ENCODE results near the gene KRTAP5-3. TPM values are rescaled to one million over a fixed set of nuclear protein-coding genes. Genes with fewer than 3 reads are reported as not detected.

KRTAP5-3 gene
- total and polyA plus RNA-seq, 12 donors = not detected

DNA sequence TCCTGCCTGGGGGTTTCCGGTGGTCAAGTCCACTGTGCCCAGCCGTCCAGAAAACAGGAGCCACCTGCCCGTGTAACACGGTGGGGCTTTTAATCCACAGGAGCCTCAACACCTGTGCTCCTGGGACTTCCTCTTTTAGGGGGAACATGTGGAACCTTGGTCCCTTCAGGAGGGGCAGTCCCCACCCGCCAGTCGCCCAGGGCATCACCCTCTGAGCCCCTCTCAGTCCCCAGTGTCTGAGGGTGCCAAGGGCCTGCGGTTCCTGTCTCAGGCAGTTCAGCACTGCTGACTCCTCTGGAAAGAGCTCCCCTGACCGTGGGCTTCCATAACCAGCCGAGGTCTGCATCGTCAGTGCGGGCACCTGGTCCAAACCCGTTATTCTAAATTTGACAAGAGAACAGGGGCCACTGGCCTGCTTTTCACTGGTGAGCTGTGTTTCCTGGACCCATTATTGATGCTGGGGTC lies 37.1 kb upstream of the KRTAP5-3 start:
- H3K27ac ChIP-seq = no peak overlapping the region
- no peaks in the 10 kb centered on the region for H3K36me3 ChIP-seq
- H3K4me3 ChIP-seq = no peak overlapping the region
- TF ChIP-seq, protein P1, sequence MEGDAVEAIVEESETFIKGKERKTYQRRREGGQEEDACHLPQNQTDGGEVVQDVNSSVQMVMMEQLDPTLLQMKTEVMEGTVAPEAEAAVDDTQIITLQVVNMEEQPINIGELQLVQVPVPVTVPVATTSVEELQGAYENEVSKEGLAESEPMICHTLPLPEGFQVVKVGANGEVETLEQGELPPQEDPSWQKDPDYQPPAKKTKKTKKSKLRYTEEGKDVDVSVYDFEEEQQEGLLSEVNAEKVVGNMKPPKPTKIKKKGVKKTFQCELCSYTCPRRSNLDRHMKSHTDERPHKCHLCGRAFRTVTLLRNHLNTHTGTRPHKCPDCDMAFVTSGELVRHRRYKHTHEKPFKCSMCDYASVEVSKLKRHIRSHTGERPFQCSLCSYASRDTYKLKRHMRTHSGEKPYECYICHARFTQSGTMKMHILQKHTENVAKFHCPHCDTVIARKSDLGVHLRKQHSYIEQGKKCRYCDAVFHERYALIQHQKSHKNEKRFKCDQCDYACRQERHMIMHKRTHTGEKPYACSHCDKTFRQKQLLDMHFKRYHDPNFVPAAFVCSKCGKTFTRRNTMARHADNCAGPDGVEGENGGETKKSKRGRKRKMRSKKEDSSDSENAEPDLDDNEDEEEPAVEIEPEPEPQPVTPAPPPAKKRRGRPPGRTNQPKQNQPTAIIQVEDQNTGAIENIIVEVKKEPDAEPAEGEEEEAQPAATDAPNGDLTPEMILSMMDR (IDR thresholded peaks at IDR 0.05) = no peak
- 85 to 88% methylated on average over 12 of the region's 12 CpGs for WGBS, 2 donors
- ATAC-seq = no peak
- H3K9me3 ChIP-seq = no peaks in the 10 kb centered on the region
- intact Hi-C loops (cut with DNase I) = loop anchor here in 1 of 10 donors (10.0 kb wide), 1 partner anchor 509 kb away; no protein-coding TSS in a partner anchor
- H3K4me1 ChIP-seq = peaks cover 0 to 8% (median 0%) of the 10 kb centered on the region in 9 donors
- no peak for DNase-seq
- peaks cover 0 to 19% (median 4%) of the 10 kb centered on the region in 7 donors for H3K27me3 ChIP-seq

DNA sequence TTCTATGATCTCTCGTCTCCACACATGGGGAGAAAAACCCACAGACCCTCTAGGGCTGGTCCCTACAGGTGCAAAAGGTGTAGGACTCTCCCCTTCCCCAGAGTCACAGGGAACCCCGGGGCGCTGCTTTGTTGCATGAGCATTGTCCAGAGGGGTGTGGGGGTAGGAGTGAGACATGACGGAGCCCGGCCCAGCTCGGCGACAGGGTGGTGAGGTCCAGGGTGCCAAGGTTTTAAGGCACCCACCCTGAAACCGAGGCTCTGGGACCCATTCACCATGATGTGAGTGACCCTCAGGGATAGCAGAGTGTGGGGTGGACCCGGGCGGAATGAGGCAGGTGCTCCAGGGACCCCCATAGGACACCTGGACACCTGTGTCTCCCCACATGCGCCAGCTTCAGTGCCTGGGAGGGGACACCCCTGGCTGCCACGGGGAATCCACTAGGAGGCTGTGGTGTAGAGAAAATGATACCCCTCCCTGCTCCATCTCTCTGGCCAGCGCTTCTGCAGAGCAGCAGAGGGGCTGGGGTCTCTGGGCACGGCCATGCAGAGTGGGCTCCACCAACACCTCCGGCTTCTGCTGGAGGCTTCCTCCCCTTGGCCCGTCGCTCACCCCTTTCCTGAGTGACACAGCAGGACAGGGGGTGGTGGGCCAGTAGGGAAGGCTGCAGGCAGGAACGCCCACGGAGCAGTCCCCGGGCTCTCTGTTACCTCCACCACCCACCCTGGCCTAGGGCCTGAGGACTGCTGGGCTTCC lies 36.5 kb upstream of the KRTAP5-3 start:
- no peaks in the 10 kb centered on the region for H3K36me3 ChIP-seq
- WGBS, 2 donors = 79 to 85% methylated on average over 20 of the region's 20 CpGs
- TF ChIP-seq, protein P1 (IDR thresholded peaks at IDR 0.05) = no peak
- intact Hi-C loops (cut with DNase I) = loop anchor here in 1 of 10 donors (10.0 kb wide), 1 partner anchor 510 kb away; no protein-coding TSS in a partner anchor
- H3K27me3 ChIP-seq = peaks cover 0 to 23% (median 10%) of the 10 kb centered on the region in 7 donors
- peaks cover 0 to 15% (median 6%) of the 10 kb centered on the region in 9 donors for H3K4me1 ChIP-seq
- no peak overlapping the region for H3K27ac ChIP-seq
- no peaks in the 10 kb centered on the region for H3K9me3 ChIP-seq
- no peak overlapping the region for H3K4me3 ChIP-seq
- DNase-seq (no peak), ATAC-seq (peak in 1 of 8 donors; percentile 40)

DNA sequence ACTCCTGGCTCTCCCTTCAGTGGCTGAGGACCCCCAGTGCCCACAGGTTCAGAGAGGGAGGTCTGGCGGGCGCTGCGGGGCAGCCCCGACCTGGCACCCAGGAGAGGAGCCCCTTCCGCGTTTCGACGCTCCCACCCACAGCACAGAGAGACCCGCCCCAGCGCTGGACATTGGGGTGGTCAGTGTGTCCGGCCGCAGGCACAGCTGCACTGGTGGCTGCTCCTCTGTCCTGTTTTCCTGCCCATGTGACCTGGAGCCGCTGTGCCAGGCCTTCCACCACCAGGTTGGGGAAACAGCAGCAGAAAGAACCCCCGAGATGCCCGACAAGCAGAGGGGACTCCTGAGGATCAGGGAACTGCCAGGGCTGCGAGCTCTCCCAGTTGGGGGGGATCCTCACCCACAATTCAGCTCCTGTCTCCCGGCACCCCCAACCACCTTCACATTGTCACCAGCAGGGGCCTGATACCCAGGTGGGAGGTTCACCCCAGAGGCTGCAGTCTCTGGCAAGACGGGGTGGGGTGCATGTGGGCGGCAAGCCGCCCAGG lies 35.0 kb upstream of the KRTAP5-3 start:
- no peak for ATAC-seq
- intact Hi-C loops (cut with DNase I) = loop anchor here in 1 of 10 donors (10.0 kb wide), 1 partner anchor 512 kb away; no protein-coding TSS in a partner anchor
- peaks cover 0 to 25% (median 11%) of the 10 kb centered on the region in 9 donors for H3K4me1 ChIP-seq
- no peaks in the 10 kb centered on the region for H3K36me3 ChIP-seq
- no peak overlapping the region for H3K27ac ChIP-seq
- WGBS, 2 donors = 92 to 95% methylated on average over 19 to 20 of the region's 20 CpGs
- no peaks in the 10 kb centered on the region for H3K9me3 ChIP-seq
- TF ChIP-seq, protein P1 (IDR thresholded peaks at IDR 0.05) = no peak
- no peak overlapping the region for H3K4me3 ChIP-seq
- H3K27me3 ChIP-seq = peaks cover 0 to 28% (median 16%) of the 10 kb centered on the region in 7 donors
- no peak for DNase-seq

DNA sequence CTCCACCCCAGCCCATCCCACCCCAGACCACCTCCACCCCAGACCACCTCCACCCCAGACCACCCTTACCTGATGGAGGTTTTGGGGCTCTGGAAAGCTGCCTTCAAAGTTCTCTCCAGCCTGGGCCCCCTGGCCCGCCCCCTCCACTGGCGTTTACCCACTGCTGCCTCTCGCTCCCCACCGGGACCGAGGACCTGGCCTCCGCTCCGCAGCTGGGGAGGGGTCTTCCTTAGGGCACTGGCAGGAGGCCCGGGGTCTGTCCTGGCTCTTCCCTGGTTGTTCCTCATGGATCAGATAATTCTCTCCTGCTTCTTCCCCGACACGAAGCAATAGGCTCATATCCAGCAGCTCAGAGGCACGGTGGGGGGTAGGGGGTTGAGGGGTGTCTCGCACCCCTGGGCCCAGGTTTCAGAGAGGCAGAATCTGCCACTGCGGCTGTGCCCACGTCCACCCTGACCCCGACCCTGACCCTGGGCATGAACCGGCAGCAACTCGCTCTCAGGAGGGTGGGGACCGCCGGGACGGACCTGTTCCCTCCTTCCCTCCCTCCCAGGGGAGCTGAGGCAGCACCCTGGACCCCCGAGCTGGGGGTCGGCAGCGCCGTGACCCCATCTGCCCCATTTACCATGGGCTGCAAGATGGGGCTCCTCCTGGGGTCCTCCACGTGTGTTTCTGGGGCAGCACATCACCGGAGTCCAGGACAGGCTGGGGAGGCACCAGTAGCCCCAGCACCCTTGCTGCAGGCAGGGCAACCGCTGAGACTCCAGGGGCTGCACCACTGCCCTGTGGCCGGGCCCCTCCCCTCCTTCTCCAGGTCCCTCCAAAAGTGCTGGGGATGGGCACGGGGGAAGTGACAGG lies 34.3 kb upstream of the KRTAP5-3 start:
- no peak for DNase-seq

More for the DNA sequence above, 34.3 kb upstream of the KRTAP5-3 start:
- H3K4me3 ChIP-seq = no peak overlapping the region
- ATAC-seq = no peak
- H3K27ac ChIP-seq = no peak overlapping the region
- 82% methylated on average over 29 of the region's 29 CpGs for WGBS, 2 donors
- peaks cover 0 to 28% (median 16%) of the 10 kb centered on the region in 7 donors for H3K27me3 ChIP-seq
- no peaks in the 10 kb centered on the region for H3K9me3 ChIP-seq
- no peaks in the 10 kb centered on the region for H3K36me3 ChIP-seq
- intact Hi-C loops (cut with DNase I) = loop anchor here in 1 of 10 donors (10.0 kb wide), 1 partner anchor 512 kb away; no protein-coding TSS in a partner anchor
- TF ChIP-seq, protein P1 (IDR thresholded peaks at IDR 0.05) = no peak
- peaks cover 0 to 28% (median 15%) of the 10 kb centered on the region in 9 donors for H3K4me1 ChIP-seq
